ENCODE measurements around the gene FLYWCH2. TPM values are rescaled to one million over a fixed set of nuclear protein-coding genes. Genes with fewer than 3 reads are reported as not detected.
A peak's percentile ranks its signal among the peaks of the same experiment; 100 is the strongest.

Gene FLYWCH2
- polyA plus RNA-seq, 2 of the 4 experiments (the other 2 are of a cell fraction): 23.2 to 41.2 TPM

- no peak overlapping the region for H3K4me3 ChIP-seq
- no peaks in the 10 kb centered on the region for H3K9me3 ChIP-seq
- H3K4me2 ChIP-seq: no peak overlapping the region; the same call in 2 of the 3 replicates
- DNase-seq (ENCODE audit: low read depth in 1 of 2, low spot score in 1 of 2) (no peak), FAIRE-seq (no peak), ATAC-seq (no peak)
- 22% methylated on average over 5 of the region's 5 CpGs for WGBS (ENCODE audit: missing lambda C conversion rate)
- peaks cover 25% of the 10 kb centered on the region for H3K4me1 ChIP-seq
- TF ChIP-seq HOXA7 (CRISPR knock-in tag; IDR thresholded peaks at IDR 0.05) (no peak), MAFK (IDR thresholded peaks at IDR 0.05; ENCODE audit: partially characterized antibody) (peak; percentile 56)
- CTCF ChIA-PET: interaction anchor here (0.7 to 14.3 kb wide), 7 partner anchors 9 to 71 kb away, joined by 3 to 87 read pairs (median 5); no protein-coding TSS in a partner anchor
- POLR2A ChIA-PET: no interaction called here
- no peak overlapping the region for H3K27ac ChIP-seq
These were observed 27.5 kb downstream of the FLYWCH2 start for GRCh38 chr16:2910441-2910969.

- peak within 1 kb of the TSS; percentile 95 for H3K4me2 ChIP-seq
- FAIRE-seq: no peak
- ChIA-PET POLR2A (interaction anchor here (1.5 to 1.7 kb wide), 2 partner anchors 29 to 44 kb away, joined by 10 to 12 read pairs; partner anchors contain the start of gene FLYWCH2), CTCF (interaction anchor here (1.0 to 14.3 kb wide), 7 partner anchors 10 to 72 kb away, joined by 3 to 87 read pairs (median 6); no protein-coding TSS in a partner anchor)
- no peaks in the 10 kb centered on the region for H3K9me3 ChIP-seq
- peak; percentile 94 to 99 for DNase-seq (ENCODE audit: low read depth in 1 of 2, low spot score in 1 of 2)
- peak within 1 kb of the TSS; percentile 86 to 97 for H3K27ac ChIP-seq
- H3K4me3 ChIP-seq: peak within 1 kb of the TSS; percentile 65
- 0% methylated on average over 20 of the region's 85 CpGs for WGBS (ENCODE audit: missing lambda C conversion rate)
- ATAC-seq: peak; percentile 86 to 93
- peaks cover 25% of the 10 kb centered on the region for H3K4me1 ChIP-seq
- TF ChIP-seq RFX5 (IDR thresholded peaks at IDR 0.05): peak; percentile 65; the same call in 1 of the 2 replicates
- TF ChIP-seq, protein P1, sequence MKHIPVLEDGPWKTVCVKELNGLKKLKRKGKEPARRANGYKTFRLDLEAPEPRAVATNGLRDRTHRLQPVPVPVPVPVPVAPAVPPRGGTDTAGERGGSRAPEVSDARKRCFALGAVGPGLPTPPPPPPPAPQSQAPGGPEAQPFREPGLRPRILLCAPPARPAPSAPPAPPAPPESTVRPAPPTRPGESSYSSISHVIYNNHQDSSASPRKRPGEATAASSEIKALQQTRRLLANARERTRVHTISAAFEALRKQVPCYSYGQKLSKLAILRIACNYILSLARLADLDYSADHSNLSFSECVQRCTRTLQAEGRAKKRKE (CRISPR knock-in tag; IDR thresholded peaks at IDR 0.05; ENCODE audit: low read depth): peak; percentile 86
- no peak for TF ChIP-seq JUNB (IDR thresholded peaks at IDR 0.05)
- no peak for TF ChIP-seq EHMT2 (IDR thresholded peaks at IDR 0.05; ENCODE audit: low read depth)
- no peak for TF ChIP-seq KDM1A (IDR thresholded peaks at IDR 0.05; ENCODE audit: low read depth)
- no peak for TF ChIP-seq CEBPB (IDR thresholded peaks at IDR 0.05)
- TF ChIP-seq POLR2AphosphoS2 (conservative IDR thresholded peaks at IDR 0.05; ENCODE audit: low read length): no peak
- TF ChIP-seq HOXB13 (CRISPR knock-in tag; IDR thresholded peaks at IDR 0.05; ENCODE audit: low read depth): peak; percentile 73; the same call in 1 of the 2 replicates
- TF ChIP-seq, protein P2, sequence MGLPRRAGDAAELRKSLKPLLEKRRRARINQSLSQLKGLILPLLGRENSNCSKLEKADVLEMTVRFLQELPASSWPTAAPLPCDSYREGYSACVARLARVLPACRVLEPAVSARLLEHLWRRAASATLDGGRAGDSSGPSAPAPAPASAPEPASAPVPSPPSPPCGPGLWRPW (IDR thresholded peaks at IDR 0.05): no peak
- no peak for TF ChIP-seq ESRRA (IDR thresholded peaks at IDR 0.05; ENCODE audit: borderline replicate concordance, low read length)
- TF ChIP-seq HOXA7 (CRISPR knock-in tag; IDR thresholded peaks at IDR 0.05): no peak
- no peak for TF ChIP-seq ZFP36 (IDR thresholded peaks at IDR 0.05; ENCODE audit: borderline replicate concordance, partially characterized antibody)
- no peak for TF ChIP-seq RAD21 (conservative IDR thresholded peaks at IDR 0.05 in 1 of 2, IDR thresholded peaks at IDR 0.05 in 1 of 2)
- peak; percentile 31; the same call in 1 of the 2 replicates for TF ChIP-seq NPAS2 (CRISPR knock-in tag; IDR thresholded peaks at IDR 0.05; ENCODE audit: borderline replicate concordance)
- TF ChIP-seq MAX (IDR thresholded peaks at IDR 0.05): peak; percentile 81
- TF ChIP-seq HOXB5 (CRISPR knock-in tag; IDR thresholded peaks at IDR 0.05): peak; percentile 87
- no peak for TF ChIP-seq CHD2 (IDR thresholded peaks at IDR 0.05; ENCODE audit: low read length, partially characterized antibody)
- TF ChIP-seq CHD4 (IDR thresholded peaks at IDR 0.05; ENCODE audit: borderline replicate concordance): no peak
- no peak for TF ChIP-seq RCOR1 (IDR thresholded peaks at IDR 0.05; ENCODE audit: low read depth, low read length)
- no peak for TF ChIP-seq USF2 (IDR thresholded peaks at IDR 0.05)
- TF ChIP-seq FOSL2 (IDR thresholded peaks at IDR 0.05): no peak
- TF ChIP-seq FOSL2 (CRISPR knock-in tag; IDR thresholded peaks at IDR 0.05): no peak
- 0 out of 2 replicates have a peak, but pooled peaks have one; percentile 10 for TF ChIP-seq MAZ (IDR thresholded peaks at IDR 0.05; ENCODE audit: borderline replicate concordance, low read depth, low read length)
- no peak for TF ChIP-seq TFCP2L1 (CRISPR knock-in tag; IDR thresholded peaks at IDR 0.05)
- TF ChIP-seq PHF8 (IDR thresholded peaks at IDR 0.05; ENCODE audit: borderline replicate concordance, low read depth): peak; percentile 71
- no peak for TF ChIP-seq HDAC2 (IDR thresholded peaks at IDR 0.05)
- no peak for TF ChIP-seq ZNF302 (CRISPR knock-in tag; IDR thresholded peaks at IDR 0.05)
- TF ChIP-seq FOSB (CRISPR knock-in tag; IDR thresholded peaks at IDR 0.05): no peak
- TF ChIP-seq, protein P3, sequence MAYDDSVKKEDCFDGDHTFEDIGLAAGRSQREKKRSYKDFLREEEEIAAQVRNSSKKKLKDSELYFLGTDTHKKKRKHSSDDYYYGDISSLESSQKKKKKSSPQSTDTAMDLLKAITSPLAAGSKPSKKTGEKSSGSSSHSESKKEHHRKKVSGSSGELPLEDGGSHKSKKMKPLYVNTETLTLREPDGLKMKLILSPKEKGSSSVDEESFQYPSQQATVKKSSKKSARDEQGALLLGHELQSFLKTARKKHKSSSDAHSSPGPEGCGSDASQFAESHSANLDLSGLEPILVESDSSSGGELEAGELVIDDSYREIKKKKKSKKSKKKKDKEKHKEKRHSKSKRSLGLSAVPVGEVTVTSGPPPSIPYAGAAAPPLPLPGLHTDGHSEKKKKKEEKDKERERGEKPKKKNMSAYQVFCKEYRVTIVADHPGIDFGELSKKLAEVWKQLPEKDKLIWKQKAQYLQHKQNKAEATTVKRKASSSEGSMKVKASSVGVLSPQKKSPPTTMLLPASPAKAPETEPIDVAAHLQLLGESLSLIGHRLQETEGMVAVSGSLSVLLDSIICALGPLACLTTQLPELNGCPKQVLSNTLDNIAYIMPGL (CRISPR knock-in tag; IDR thresholded peaks at IDR 0.05; ENCODE audit: borderline replicate concordance): no peak
- no peak for TF ChIP-seq EP300 (IDR thresholded peaks at IDR 0.05)
- TF ChIP-seq GATA3 (IDR thresholded peaks at IDR 0.05; ENCODE audit: borderline replicate concordance): no peak
- TF ChIP-seq MYC (IDR thresholded peaks at IDR 0.05; ENCODE audit: borderline replicate concordance, low read length): peak; percentile 73; the same call in 1 of the 2 replicates
These were observed 28.8 kb downstream of the FLYWCH2 start, which contains the start of gene FLYWCH1 for GRCh38 chr16:2911638-2912329. Gene FLYWCH1, plus strand, starts transcription at chr16:2911931. Its CDS starts 17,755 bp downstream, at chr16:2929686.

Measured in A549 (cell line).